ENCODE results near the gene KIF9.

- TF ChIP-seq CTCF (IDR thresholded peaks at IDR 0.05) (no peak), POLR2AphosphoS5 (IDR thresholded peaks at IDR 0.05) (no peak), POLR2A (IDR thresholded peaks at IDR 0.05) (no peak), EP300 (IDR thresholded peaks at IDR 0.05) (no peak)
Observed at GRCh38 chr3:47291158-47291753, 8.7 kb upstream of the KIF9 start.

All from suprapubic skin (tissue), 4 donors.